Neural cell (in vitro differentiated cells): ENCODE results near the gene FOXO6.

Experiments
- CTCF ChIP-seq: fragments of 450-650 bp; IDR thresholded peaks from 2 replicates; pipeline ENCODE4 v1.5.1; 2014; ENCODE audit warnings: antibody characterized with exemption, mild to moderate bottlenecking, moderate library complexity; ENCODE audit not compliant: poor library complexity, severe bottlenecking
- EP300 ChIP-seq: fragments of 450-650 bp; conservative IDR thresholded peaks from 2 replicates; pipeline ENCODE4 v1.6.1; 2014; ENCODE audit warnings: antibody characterized with exemption, mild to moderate bottlenecking, moderate library complexity; ENCODE audit not compliant: poor library complexity, severe bottlenecking
- EZH2 ChIP-seq: fragments of 200-600, 300-800 bp; shearing (Covaris generic), sonication (generic); IDR thresholded peaks from 2 replicates; pipeline ENCODE4 v1.6.1; 2014; ENCODE audit warnings: antibody characterized with exemption, low read length, borderline replicate concordance, mild to moderate bottlenecking; ENCODE audit not compliant: insufficient read depth, poor library complexity, severe bottlenecking
- POLR2AphosphoS5 ChIP-seq: IDR thresholded peaks from 2 replicates; pipeline ENCODE4 v1.6.1; 2012
- RAD21 ChIP-seq: fragments of 450-650 bp; conservative IDR thresholded peaks from 2 replicates; pipeline ENCODE4 v1.6.1; 2014; ENCODE audit warnings: antibody characterized with exemption, mild to moderate bottlenecking, moderate library complexity
- REST ChIP-seq: IDR thresholded peaks from 2 replicates; pipeline ENCODE4 v1.6.1; 2012; ENCODE audit warnings: borderline replicate concordance
- SMC3 ChIP-seq: fragments of 450-650 bp; conservative IDR thresholded peaks from 2 replicates; pipeline ENCODE4 v1.6.1; 2014; ENCODE audit warnings: antibody characterized with exemption, mild to moderate bottlenecking, moderate library complexity; ENCODE audit not compliant: poor library complexity
- TAF1 ChIP-seq: IDR thresholded peaks from 2 replicates; pipeline ENCODE4 v1.6.1; 2012; ENCODE audit warnings: low read depth

GRCh38 chr1:41397020-41397419, 35.8 kb downstream of the FOXO6 start:
- TF ChIP-seq CTCF (no peak), SMC3 (no peak), RAD21 (no peak), EZH2 (no peak), POLR2AphosphoS5 (no peak), TAF1 (no peak), REST (no peak), EP300 (no peak)
